Adrenal gland (tissue), 12 donors: ENCODE measurements around the gene SIGLEC1. TPM values are rescaled to one million over a fixed set of nuclear protein-coding genes. Genes with fewer than 3 reads are reported as not detected.

ENCODE experiments used
- DNase-seq, 7 donors: peaks; one replicate each; pipeline ENCODE4 v3.0.0-alpha.2; 2019 to 2020
- H3K27ac ChIP-seq, 5 donors: fragments of 200-600 bp; sonication (generic) in 4 of 5; 1 replicate in 3 of 5; 2 replicates in 2 of 5; pipeline versions ENCODE4 v1.5.1 to v1.8.0; 2016 to 2020; ENCODE audit warnings: mild to moderate bottlenecking in 1 of 5
- H3K27me3 ChIP-seq: fragments of 200-600 bp; 2 replicates; pipeline ENCODE4 v1.8.0; 2021
- H3K36me3 ChIP-seq, 2 donors: fragments of 200-600 bp; replicated peaks in 1 of 2; 1 replicate in 1 of 2; 2 replicates in 1 of 2; pipeline versions ENCODE4 v1.5.1 to v1.8.0; 2018 to 2022
- H3K4me1 ChIP-seq, 2 donors: fragments of 200-600 bp; replicated peaks in 1 of 2; 1 replicate in 1 of 2; 2 replicates in 1 of 2; pipeline versions ENCODE4 v1.5.1 to v1.8.0; 2018 to 2021
- H3K4me3 ChIP-seq, 4 donors: fragments of 200-600 bp; sonication (generic) in 3 of 4; one replicate each; pipeline ENCODE4 v1.5.1; 2016 to 2018
- H3K9me3 ChIP-seq, 3 donors: fragments of 200-600 bp; sonication (generic) in 1 of 3; replicated peaks in 1 of 3; 1 replicate in 2 of 3; 2 replicates in 1 of 3; pipeline versions ENCODE4 v1.5.1 to v1.8.0; 2016 to 2021
- CTCF ChIP-seq, 6 experiments: fragments of 450-650 bp in 4 of 6; fragments of 200-600 bp in 2 of 6; sonication (generic) in 1 of 6; IDR thresholded peaks; 1 replicate in 5 of 6; 2 replicates in 1 of 6; pipeline versions ENCODE4 v1.5.1 to v1.8.0; 2016 to 2021; ENCODE audit warnings: antibody characterized with exemption in 6 of 6, mild to moderate bottlenecking in 2 of 6, moderate library complexity in 1 of 6
- POLR2A ChIP-seq, 2 donors: fragments of 450-650 bp; IDR thresholded peaks; one replicate each; pipeline ENCODE4 v1.6.1; 2017; ENCODE audit warnings: antibody characterized with exemption in 2 of 2, mild to moderate bottlenecking in 2 of 2, moderate library complexity in 1 of 2
- WGBS, 4 donors: extraction: QIAGEN DNeasy Blood & Tissue Kit in 2 of 4; methylation state at CpG; one replicate each; pipeline versions ENCODE4 v1.1.5 to v1.1.7; 2013 to 2017; 5-methylcytosine and 5-hydroxymethylcytosine counted together
- intact Hi-C, 2 donors: fragments of 100-400 bp; cut with DNase I; formaldehyde crosslinking; loops; one replicate each; pipeline versions ENCODE4 v1.14.1 to v1.15.0; 2022 to 2023
- polyA plus RNA-seq, 3 donors: library from polyadenylated mRNA; stranded (reverse); fragments of 200-250 nt in 2 of 3; fragments of 350-450 nt in 1 of 3; fragmentation: Illumina TruSeq in 1 of 3; extraction: RNeasy Lipid Tissue Mini Kit (QIAGEN cat#74804) in 1 of 3; gene quantifications; one replicate each; pipeline ENCODE4 v1.2.3, GENCODE V29; 2013 to 2014
- total RNA-seq, 9 donors: library from RNA; depleted of rRNA in 4 of 9; stranded (reverse); fragments of >200 nt in 4 of 9; fragments of 120-200 nt in 1 of 9; fragmentation: NEBNext Ultra II Directional in 1 of 9; extraction: Animal tissue kit (Norgen Biotek cat#: 25700) in 1 of 9; gene quantifications; one replicate each; pipeline versions ENCODE4 v1.1.0 to v1.2.4, GENCODE V29; 2013 to 2023
- donor health status: healthy with polysubstance abuse.
- donor health status: Bipolar disorder and iron deficiency.
- donor health status: DM: yes; HTN: yes; CAD: no.
- donor health status: DM: no; HTN: no; CAD: no.
- donor health status: DM: no; HTN: no; CAD: no.
- donor health status: DM: yes; HTN: yes; CAD: no.

SIGLEC1 gene
- total and polyA plus RNA-seq, 12 donors: 0.33 to 47.2 (median 28.7) TPM

GRCh38 chr20:3678198-3678597 is 34.2 kb downstream of the SIGLEC1 start:
- Histone ChIP-seq H3K36me3 (no peaks in the 10 kb centered on the region), H3K27ac (peak overlapping the region in 1 of 5 donors; percentile 22), H3K4me3 (no peak overlapping the region), H3K27me3 (peaks cover 31% of the 10 kb centered on the region), H3K4me1 (peaks cover 0 to 7% of the 10 kb centered on the region in 2 donors), H3K9me3 (no peaks in the 10 kb centered on the region)
- 20 to 80% (median 71%) methylated on average over 1 to 2 of the region's 2 CpGs for WGBS, 4 donors
- DNase-seq: no peak
- intact Hi-C loops: loop anchor here in 1 of 2 donors (5.0 to 10.0 kb wide), 2 partner anchors 34 to 177 kb away; partner anchors contain the start of gene SIGLEC1
- TF ChIP-seq CTCF (IDR thresholded peaks at IDR 0.05): no peak
- TF ChIP-seq POLR2A (IDR thresholded peaks at IDR 0.05): no peak

GRCh38 chr20:3677733-3678132 is 34.7 kb downstream of the SIGLEC1 start:
- 66 to 70% (median 68%) methylated on average over 3 to 8 of the region's 8 CpGs for WGBS, 4 donors
- DNase-seq: no peak

GRCh38 chr20:3674995-3675900 is 37.2 kb downstream of the SIGLEC1 start:
- WGBS, 4 donors: 31 to 43% (median 37%) methylated on average over 11 to 13 of the region's 13 CpGs
- no peak overlapping the region for H3K27ac ChIP-seq
- H3K9me3 ChIP-seq: no peaks in the 10 kb centered on the region
- intact Hi-C loops: loop anchor here in 1 of 2 donors (5.0 to 10.0 kb wide), 2 partner anchors 37 to 180 kb away; partner anchors contain the start of gene SIGLEC1
- DNase-seq: no peak
- H3K4me1 ChIP-seq: no peaks in the 10 kb centered on the region
- TF ChIP-seq POLR2A (IDR thresholded peaks at IDR 0.05) (no peak), CTCF (IDR thresholded peaks at IDR 0.05) (no peak)
- H3K27me3 ChIP-seq: peaks cover 32% of the 10 kb centered on the region
- H3K36me3 ChIP-seq: no peaks in the 10 kb centered on the region
- no peak overlapping the region for H3K4me3 ChIP-seq

More at GRCh38 chr20:3677733-3678132, 34.7 kb downstream of the SIGLEC1 start:
- Histone ChIP-seq H3K4me3 (no peak overlapping the region), H3K4me1 (peaks cover 0 to 7% of the 10 kb centered on the region in 2 donors), H3K9me3 (no peaks in the 10 kb centered on the region), H3K27me3 (peaks cover 35% of the 10 kb centered on the region), H3K27ac (peak overlapping the region in 1 of 5 donors; percentile 22), H3K36me3 (no peaks in the 10 kb centered on the region)
- intact Hi-C loops: loop anchor here (2.0 to 10.0 kb wide), 3 partner anchors 33 to 177 kb away; partner anchors contain the start of gene SIGLEC1 (in 1 of the 2)
- TF ChIP-seq CTCF (IDR thresholded peaks at IDR 0.05) (no peak), POLR2A (IDR thresholded peaks at IDR 0.05) (no peak)

GRCh38 chr20:3674447-3674846 is 38.0 kb downstream of the SIGLEC1 start:
- H3K36me3 ChIP-seq: no peaks in the 10 kb centered on the region
- no peak for TF ChIP-seq POLR2A (IDR thresholded peaks at IDR 0.05)
- no peak for TF ChIP-seq CTCF (IDR thresholded peaks at IDR 0.05)
- no peak overlapping the region for H3K27ac ChIP-seq
- DNase-seq: no peak
- H3K27me3 ChIP-seq: peaks cover 32% of the 10 kb centered on the region
- no peak overlapping the region for H3K4me3 ChIP-seq
- no peaks in the 10 kb centered on the region for H3K9me3 ChIP-seq
- no peaks in the 10 kb centered on the region for H3K4me1 ChIP-seq
- whole genome bisulfite sequencing, 4 donors: 48 to 62% (median 58%) methylated on average over 8 to 10 of the region's 10 CpGs
- intact Hi-C loops: loop anchor here in 1 of 2 donors (10.0 kb wide), 1 partner anchor 180 kb away; no protein-coding TSS in a partner anchor
